Activated CD4-positive, alpha-beta T cell treated with anti-CD3 and anti-CD28 coated beads for 1 hour (primary cell): ENCODE data around the gene TPRG1L.
"Not testable (repeated sequence)": the region's sequence is repeated elsewhere in the genome, so short reads cannot be mapped to it uniquely, and the experiment has no call there.

Experiments used
- DNase-seq: peaks from one replicate; pipeline ENCODE4 v3.0.0-alpha.2; 2020

TPRG1L gene

GRCh38 chr1:3609769-3610526, 14.9 kb upstream of the TPRG1L start:
- no peak for DNase-seq

- DNase-seq, result no peak
Measured at GRCh38 chr1:3610527-3611169, 14.2 kb upstream of the TPRG1L start.

DNA sequence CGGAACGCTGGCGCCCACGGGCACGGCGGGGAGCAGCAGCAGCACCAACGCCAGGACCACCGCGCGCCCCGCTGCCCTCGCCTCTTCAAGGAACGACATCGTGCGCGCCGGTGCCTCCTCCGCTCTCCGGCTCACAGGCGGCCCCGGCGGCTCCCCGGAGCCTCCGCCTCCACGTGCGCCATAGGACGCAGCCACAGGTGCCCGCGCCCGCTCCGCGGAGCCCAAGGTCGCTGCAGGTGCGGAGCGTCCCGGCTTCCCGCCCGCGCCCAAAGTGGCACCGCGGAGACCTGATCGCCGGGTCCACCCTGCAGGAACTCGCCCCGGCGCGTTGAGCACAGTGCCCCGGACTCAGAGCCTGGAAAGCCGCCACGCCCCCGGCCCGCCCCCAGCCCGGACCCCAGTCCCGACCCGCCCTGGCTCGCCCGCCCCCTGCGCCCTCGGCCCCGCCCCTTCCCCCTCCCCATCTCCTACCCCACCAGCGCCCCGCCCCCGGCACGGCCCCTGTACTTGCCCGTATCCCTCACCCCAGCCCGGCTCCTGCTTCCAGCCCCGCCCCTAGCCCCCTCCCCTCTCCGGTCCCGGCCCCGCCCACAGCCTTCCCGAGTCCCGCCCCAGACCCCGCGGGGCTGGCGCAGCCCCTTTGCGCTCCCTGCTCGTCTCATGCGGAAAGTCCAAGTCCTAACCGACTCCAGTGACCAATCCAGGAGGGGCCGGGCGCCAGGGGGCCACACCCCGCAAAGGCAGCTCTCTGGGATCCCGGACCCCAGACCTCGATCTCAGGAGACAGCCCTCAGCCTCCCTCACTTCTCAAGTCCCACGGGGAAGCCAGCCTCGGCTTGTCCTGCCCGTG, 13.4 kb upstream of the TPRG1L start, which contains the start of gene MEGF6:
Gene MEGF6, minus strand, starts transcription at position 339 of the 850 bp plus-strand sequence. Its CDS starts 240 bp downstream, at position 99.
- peak; percentile 45 for DNase-seq

GRCh38 chr1:3612123-3612522, 12.7 kb upstream of the TPRG1L start:
- DNase-seq, result no peak

- no peak for DNase-seq
Measured at GRCh38 chr1:3614755-3615742, 9.8 kb upstream of the TPRG1L start.

DNA sequence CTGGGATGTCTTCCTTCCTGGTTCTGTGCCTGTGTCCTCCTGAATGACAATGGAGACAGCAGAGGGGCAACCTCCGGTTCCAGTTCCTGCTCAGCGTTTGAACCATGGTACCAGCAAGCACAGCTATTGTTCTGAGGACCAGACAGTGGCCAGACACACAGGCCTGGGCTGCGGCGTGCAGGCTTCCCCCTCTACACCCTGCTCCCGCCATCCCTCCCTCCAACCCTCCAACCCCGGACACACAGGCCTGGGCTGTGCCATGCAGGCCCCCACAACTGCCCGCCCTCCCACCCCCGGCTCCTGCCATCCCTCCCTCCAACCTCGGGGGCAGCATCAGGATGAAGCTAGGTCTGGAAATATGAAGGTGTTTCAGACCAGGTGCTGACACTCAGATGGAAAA, 8.0 kb upstream of the TPRG1L start:
- DNase-seq, result no peak

- DNase-seq, result no peak
Measured at GRCh38 chr1:3617806-3618345, 6.9 kb upstream of the TPRG1L start.

DNA sequence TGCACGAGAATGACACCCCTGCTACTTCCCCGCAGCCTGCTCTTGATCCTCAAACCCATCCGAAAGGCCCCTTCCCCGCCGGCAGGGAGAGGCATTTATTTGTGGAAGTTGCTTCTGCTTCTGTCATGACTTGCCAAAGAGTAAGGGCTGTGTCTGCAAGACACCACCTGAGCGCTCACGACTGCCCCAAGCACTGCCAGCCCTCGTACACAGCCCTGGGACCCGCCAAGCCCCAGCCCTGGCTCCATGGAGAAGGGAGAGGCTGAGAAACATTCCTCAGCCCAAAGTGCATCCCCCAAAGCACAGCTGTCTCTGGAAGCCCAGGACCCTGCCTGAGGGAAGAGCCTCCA, 6.3 kb upstream of the TPRG1L start:
- no peak for DNase-seq

GRCh38 chr1:3618881-3619671, 5.7 kb upstream of the TPRG1L start:
- DNase-seq, result peak; percentile 57

DNA sequence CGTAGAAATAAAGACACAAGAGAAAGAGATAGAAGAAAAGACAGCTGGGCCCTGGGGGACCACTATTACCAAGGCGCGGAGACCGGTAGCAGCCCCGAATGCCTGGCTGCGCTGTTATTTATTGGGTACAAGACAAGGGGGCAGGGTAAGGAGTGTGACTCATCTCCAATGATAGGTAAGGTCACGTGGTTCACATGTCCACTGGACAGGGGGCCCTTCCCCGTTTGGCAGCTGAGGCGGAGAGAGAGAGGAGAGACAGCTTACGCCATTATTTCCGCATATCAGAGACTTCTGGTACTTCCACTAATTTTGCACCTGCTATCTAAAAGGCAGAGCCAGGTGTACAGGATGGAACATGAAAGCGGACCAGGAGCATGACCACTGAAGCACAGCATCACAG, 4.1 kb upstream of the TPRG1L start:
- no peak for DNase-seq

GRCh38 chr1:3621151-3621671, 3.6 kb upstream of the TPRG1L start:
- DNase-seq, result not testable (repeated sequence)

GRCh38 chr1:3622102-3622501, 2.7 kb upstream of the TPRG1L start:
- DNase-seq, result not testable (repeated sequence)

GRCh38 chr1:3623441-3624199, 1.2 kb upstream of the TPRG1L start:
- DNase-seq, result no peak

DNA sequence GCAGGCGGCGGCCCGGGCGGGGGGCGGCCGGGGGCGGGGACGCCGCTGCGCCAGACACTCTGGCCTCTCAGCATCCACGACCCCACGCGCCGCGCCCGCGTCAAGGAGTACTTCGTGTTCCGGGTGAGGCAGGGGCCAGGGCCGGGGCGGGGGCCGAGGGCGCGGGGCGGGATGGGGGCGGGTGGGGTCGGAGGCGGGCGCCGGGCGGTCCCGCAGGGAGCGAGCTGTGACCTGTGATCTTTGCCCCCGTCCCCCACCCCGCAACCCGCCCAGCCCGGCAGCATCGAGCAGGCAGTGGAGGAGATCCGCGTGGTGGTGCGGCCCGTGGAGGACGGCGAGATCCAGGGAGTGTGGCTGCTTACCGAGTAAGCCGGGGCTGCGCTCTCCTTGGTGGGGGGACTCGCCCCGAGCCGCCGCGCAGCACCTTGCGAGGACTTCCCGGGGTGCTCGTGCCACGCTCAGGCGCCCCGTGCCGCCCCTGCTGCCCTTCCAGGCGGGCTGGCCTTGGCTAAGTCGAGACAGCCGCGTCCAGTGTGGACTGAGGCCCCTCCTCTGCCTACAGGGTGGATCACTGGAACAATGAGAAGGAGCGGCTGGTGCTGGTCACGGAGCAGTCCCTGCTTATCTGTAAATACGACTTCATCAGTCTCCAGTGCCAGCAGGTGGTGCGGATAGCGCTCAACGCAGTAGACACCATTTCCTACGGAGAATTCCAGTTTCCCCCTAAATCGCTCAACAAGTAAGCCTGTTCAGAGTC, 514 bp downstream of the TPRG1L start:
- no peak for DNase-seq

DNA sequence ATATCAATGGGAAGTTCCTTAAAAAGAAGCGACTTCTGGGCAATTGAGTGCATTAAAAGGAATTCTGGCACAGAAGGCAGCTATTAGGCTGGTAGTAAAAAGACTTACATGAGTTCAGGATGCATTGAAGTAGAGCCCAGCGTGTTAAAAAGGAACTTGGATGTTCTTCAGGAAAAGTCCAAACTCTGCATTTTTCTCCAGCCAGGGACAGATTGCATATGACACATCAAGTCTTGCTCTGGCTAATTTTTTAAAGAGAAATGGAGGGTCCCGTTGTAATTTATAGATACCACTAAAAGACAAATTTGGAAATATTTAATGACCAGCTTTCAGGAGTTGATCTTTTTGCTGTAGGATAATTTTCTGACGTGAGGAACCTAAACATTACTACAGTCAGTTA, 1.2 kb downstream of the TPRG1L start:
- DNase-seq, result no peak

DNA sequence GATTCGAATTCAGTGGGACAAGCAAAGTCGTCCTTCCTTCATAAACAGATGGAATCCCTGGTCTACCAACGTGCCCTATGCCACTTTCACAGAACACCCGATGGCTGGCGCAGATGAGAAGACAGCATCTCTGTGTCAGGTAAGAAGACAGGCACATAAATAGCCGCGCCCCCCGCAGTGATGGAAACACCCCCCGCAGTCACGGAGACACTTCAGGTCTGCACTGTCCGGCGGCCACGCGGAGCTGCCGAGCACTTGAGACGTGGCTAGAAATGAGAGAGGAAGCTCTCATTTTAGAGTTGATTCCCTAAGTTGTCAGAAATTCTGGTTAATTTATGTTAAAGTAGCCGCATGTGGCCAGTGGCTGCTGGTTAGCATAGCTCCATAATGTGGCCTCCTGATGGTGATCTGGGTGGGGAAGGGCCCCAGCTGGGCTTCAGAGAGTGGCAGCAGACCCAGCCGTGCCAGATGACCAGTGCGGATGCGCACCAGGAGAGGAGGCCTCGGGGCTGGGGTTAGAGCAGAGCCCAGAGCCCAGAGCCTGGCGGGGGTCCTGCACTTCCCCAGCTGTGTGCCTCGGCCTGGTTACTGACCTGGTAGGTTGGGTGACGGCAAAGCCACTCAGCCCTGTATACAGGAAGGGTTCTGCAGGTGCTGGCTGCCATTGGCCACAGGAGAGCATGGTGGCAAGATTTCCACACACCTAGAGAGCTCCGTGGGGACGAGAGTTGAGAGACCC, 2.9 kb downstream of the TPRG1L start:
- DNase-seq, result no peak

- DNase-seq, result no peak
Measured at GRCh38 chr1:3628445-3628844, 3.6 kb downstream of the TPRG1L start.

- DNase-seq, result no peak
Measured at GRCh38 chr1:3629561-3630160, 4.8 kb downstream of the TPRG1L start.
